GM12864 (cell line): ENCODE measurements around the gene NRP1.

Experiments
- DNase-seq: peaks from one replicate; pipeline ENCODE4 v3.0.0-alpha.2; 2011; ENCODE audit warnings: low read depth
- H3K4me3 ChIP-seq: 2 replicates; pipeline ENCODE4 v1.5.1; 2011; ENCODE audit warnings: mild to moderate bottlenecking, low read depth, low read length, control low read depth
- CTCF ChIP-seq: IDR thresholded peaks from 2 replicates; pipeline ENCODE4 v1.5.1; 2011; ENCODE audit warnings: low read depth, mild to moderate bottlenecking, moderate library complexity, low read length, control low read depth, inconsistent platforms; ENCODE audit errors: missing control alignments

NRP1 gene

GRCh38 chr10:33350041-33350440, 15.6 kb upstream of the NRP1 start:
- TF ChIP-seq CTCF: no peak
- no peak overlapping the region for H3K4me3 ChIP-seq
- no peak for DNase-seq

- no peak for TF ChIP-seq CTCF
- H3K4me3 ChIP-seq: no peak overlapping the region
- DNase-seq: no peak
Measured at GRCh38 chr10:33349268-33349667, 14.8 kb upstream of the NRP1 start.

GRCh38 chr10:33347211-33347610, 12.7 kb upstream of the NRP1 start:
- no peak for TF ChIP-seq CTCF
- DNase-seq: no peak
- no peak overlapping the region for H3K4me3 ChIP-seq

- no peak for DNase-seq
- H3K4me3 ChIP-seq: no peak overlapping the region
- TF ChIP-seq CTCF: no peak
Measured at GRCh38 chr10:33345236-33345635, 10.8 kb upstream of the NRP1 start.

GRCh38 chr10:33344676-33345075, 10.2 kb upstream of the NRP1 start:
- H3K4me3 ChIP-seq: no peak overlapping the region
- no peak for TF ChIP-seq CTCF
- DNase-seq: no peak

- no peak for DNase-seq
- no peak overlapping the region for H3K4me3 ChIP-seq
- no peak for TF ChIP-seq CTCF
Measured at GRCh38 chr10:33341637-33342036, 7.2 kb upstream of the NRP1 start.

GRCh38 chr10:33337326-33337957, 3.0 kb upstream of the NRP1 start:
- H3K4me3 ChIP-seq: no peak overlapping the region
- no peak for DNase-seq
- no peak for TF ChIP-seq CTCF
